HCT116 (cell line): Measurements from ENCODE around the gene GPR26. TPM values are rescaled to one million over a fixed set of nuclear protein-coding genes. Genes with fewer than 3 reads are reported as not detected.

Experiments
- ATAC-seq: fragments of 200-7000 bp; cut with Tn5 transposase; 2 replicates; pipeline ENCODE4 v1.9.1; 2020; ENCODE audit warnings: mild to moderate bottlenecking, moderate library complexity
- BruUV-seq: library from RNA; stranded (reverse); fragments of 400-500 nt; replicated peaks from 2 replicates; lab custom pipeline; 2021; lab: Mats Ljungman, UMichigan
- CTCF ChIA-PET: fragments of 300-600 bp; sonication (Branson Sonifier 250); formaldehyde crosslinking; loops from one replicate; lab custom pipeline; 2021; ENCODE audit warnings: antibody characterized with exemption; lab: Charles Lee
- POLR2A ChIA-PET: fragments of 300-600, 350-600 bp; sonication (Branson Sonifier 250); formaldehyde crosslinking; loops from one replicate; lab custom pipeline; 2021; ENCODE audit warnings: antibody characterized with exemption; lab: Charles Lee
- RAD21 ChIA-PET, 2 experiments: fragments of 300-600 bp; sonication (Branson Sonifier 250); formaldehyde crosslinking; loops; one replicate each; lab custom pipeline; 2023; ENCODE audit warnings: low total read pairs in 2 of 2; ENCODE audit not compliant: uncharacterized antibody in 2 of 2, unreplicated experiment in 2 of 2, low non-redundant PET in 1 of 2; lab: Charles Lee
- DNase-seq: peaks from one replicate; pipeline ENCODE4 v3.0.0-alpha.2; 2010; ENCODE audit warnings: low read depth, low spot score
- H2AFZ ChIP-seq: fragments of 200-600 bp; shearing (Covaris generic), sonication (generic); 2 replicates; pipeline ENCODE4 v1.6.1; 2017; ENCODE audit warnings: low read depth, mixed run types, mixed read lengths, antibody characterized with exemption, low read length; ENCODE audit not compliant: poor library complexity, severe bottlenecking
- H3K27ac ChIP-seq: 2 replicates; pipeline ENCODE4 v1.5.1; 2012; ENCODE audit warnings: low read depth, low read length
- H3K27me3 ChIP-seq: fragments of 200-600 bp; sonication (generic); 2 replicates; pipeline ENCODE4 v1.6.1; 2016; ENCODE audit warnings: mixed run types, low read length, mixed read lengths; ENCODE audit not compliant: insufficient read depth
- H3K36me3 ChIP-seq, 2 experiments: fragments of 200-500 bp in 1 of 2; fragments of 200-600 bp in 1 of 2; sonication (Bioruptor generic) in 1 of 2; sonication (generic) in 1 of 2; 2 replicates each; pipeline versions ENCODE4 v1.5.1 to v1.6.1; 2014 to 2016; ENCODE audit warnings: low read length in 2 of 2, inconsistent platforms in 1 of 2, mixed read lengths in 1 of 2, mixed run types in 1 of 2; ENCODE audit not compliant: insufficient read depth in 2 of 2, control insufficient read depth in 1 of 2
- H3K4me1 ChIP-seq, 2 experiments: fragments of 200-600 bp in 1 of 2; sonication (generic) in 1 of 2; 2 replicates each; pipeline versions ENCODE4 v1.5.1 to v1.6.1; 2012 to 2017; ENCODE audit warnings: low read length in 2 of 2, inconsistent platforms in 1 of 2, mild to moderate bottlenecking in 1 of 2, mixed read lengths in 1 of 2, mixed run types in 1 of 2, moderate library complexity in 1 of 2; ENCODE audit not compliant: insufficient read depth in 2 of 2, control insufficient read depth in 1 of 2
- H3K4me2 ChIP-seq: fragments of 200-600 bp; sonication (generic); 2 replicates; pipeline ENCODE4 v1.6.1; 2017; ENCODE audit warnings: mixed run types, low read length, mixed read lengths
- H3K4me3 ChIP-seq, 2 experiments: fragments of 200-600 bp in 1 of 2; sonication (generic) in 1 of 2; replicated peaks in 1 of 2; 2 replicates each; pipeline ENCODE4 v1.5.1; 2011 to 2016; ENCODE audit warnings: low read length in 2 of 2, control low read depth in 1 of 2, low read depth in 1 of 2, mild to moderate bottlenecking in 1 of 2, mixed read lengths in 1 of 2, mixed run types in 1 of 2
- H3K79me2 ChIP-seq: fragments of 200-600 bp; sonication (generic); 2 replicates; pipeline ENCODE4 v1.6.1; 2017; ENCODE audit warnings: mild to moderate bottlenecking, mixed run types, low read length, moderate library complexity, mixed read lengths; ENCODE audit not compliant: insufficient read depth
- H3K9ac ChIP-seq: fragments of 200-600 bp; sonication (generic); 2 replicates; pipeline ENCODE4 v1.6.1; 2016; ENCODE audit warnings: low read length, mixed read lengths
- H3K9me2 ChIP-seq: fragments of 200-600 bp; sonication (generic), shearing (Covaris generic); 2 replicates; pipeline ENCODE4 v1.6.1; 2017; ENCODE audit warnings: mixed run types, mild to moderate bottlenecking, moderate library complexity; ENCODE audit not compliant: insufficient read depth
- H3K9me3 ChIP-seq, 2 experiments: fragments of 200-500 bp in 1 of 2; fragments of 200-600 bp in 1 of 2; sonication (Bioruptor generic) in 1 of 2; sonication (generic) in 1 of 2; 2 replicates each; pipeline ENCODE4 v1.6.1; 2014 to 2017; ENCODE audit warnings: low read length in 2 of 2, mixed read lengths in 2 of 2, inconsistent platforms in 1 of 2, low read depth in 1 of 2, mild to moderate bottlenecking in 1 of 2, mixed run types in 1 of 2, moderate library complexity in 1 of 2; ENCODE audit not compliant: control insufficient read depth in 1 of 2, insufficient read depth in 1 of 2
- H4K20me1 ChIP-seq: fragments of 200-600 bp; sonication (generic), shearing (Covaris generic); 2 replicates; pipeline ENCODE4 v1.6.1; 2017; ENCODE audit warnings: mixed run types, mild to moderate bottlenecking, moderate library complexity; ENCODE audit not compliant: insufficient read depth
- EGR1 ChIP-seq: IDR thresholded peaks from 2 replicates; pipeline ENCODE4 v1.6.1; 2012; ENCODE audit warnings: low read depth
- ELF1 ChIP-seq: IDR thresholded peaks from 2 replicates; pipeline ENCODE4 v1.6.1; 2012; ENCODE audit warnings: low read depth, borderline replicate concordance
- POLR2AphosphoS5 ChIP-seq: IDR thresholded peaks from 2 replicates; pipeline ENCODE4 v1.6.1; 2011; ENCODE audit warnings: mild to moderate bottlenecking, low read depth, low read length, moderate library complexity
- RAD21 ChIP-seq: IDR thresholded peaks from 2 replicates; pipeline ENCODE4 v1.6.1; 2012; ENCODE audit warnings: low read depth, mild to moderate bottlenecking
- SIN3A ChIP-seq: IDR thresholded peaks from 2 replicates; pipeline ENCODE4 v1.6.1; 2012; ENCODE audit warnings: low read depth
- TCF7L2 ChIP-seq: IDR thresholded peaks from 2 replicates; pipeline ENCODE4 v1.7.0; 2011; ENCODE audit warnings: borderline replicate concordance, inconsistent platforms; ENCODE audit not compliant: insufficient read depth, insufficient read length; ENCODE audit errors: extremely low read depth
- ZFX ChIP-seq: fragments of 450-650 bp; IDR thresholded peaks from 2 replicates; pipeline ENCODE4 v1.6.1; 2017
- intact Hi-C: fragments of 100-400 bp; cut with micrococcal nuclease; formaldehyde crosslinking; loops from 2 replicates; pipeline ENCODE4 v1.10.0; 2022
- total RNA-seq: library from RNA; stranded (reverse); gene quantifications from one replicate; pipeline ENCODE4 v1.2.1, GENCODE V29; 2021; ENCODE audit not compliant: unreplicated experiment
- TF ChIP-seq, protein P1 (sequence below): IDR thresholded peaks from 2 replicates; pipeline ENCODE4 v1.6.1; 2012
- TF ChIP-seq, protein P2 (sequence below): IDR thresholded peaks from 2 replicates; pipeline ENCODE4 v1.6.1; 2012; ENCODE audit warnings: low read depth

GPR26 gene
- total RNA-seq, 1 experiment from 2014 or later = not detected

DNA sequence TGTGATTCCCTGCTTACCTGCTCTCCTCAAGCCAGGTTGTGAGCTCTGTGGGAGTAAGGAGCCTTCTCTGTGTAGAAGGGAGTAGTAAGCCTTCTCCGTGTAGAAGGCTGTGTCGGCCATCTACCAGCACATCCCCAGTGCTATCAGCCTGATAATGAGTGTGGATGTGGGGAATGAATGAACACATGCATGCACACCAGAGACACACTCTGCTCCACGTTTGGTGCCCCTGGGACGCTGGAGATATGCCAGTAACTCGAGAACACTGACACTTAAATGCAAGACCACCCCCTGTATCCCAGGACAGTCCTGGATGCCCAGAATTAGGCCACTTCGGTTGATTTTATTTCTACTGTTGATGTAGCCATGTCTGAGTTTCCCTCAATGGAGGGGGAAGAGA lies 21.1 kb upstream of the GPR26 start:
- H3K4me1 ChIP-seq = peaks cover 0 to 3% of the 10 kb centered on the region in 2 experiments; a peak in 2 of 4 replicates
- POLR2A ChIA-PET = no interaction called here
- ATAC-seq = no peak
- TF ChIP-seq, protein P1, sequence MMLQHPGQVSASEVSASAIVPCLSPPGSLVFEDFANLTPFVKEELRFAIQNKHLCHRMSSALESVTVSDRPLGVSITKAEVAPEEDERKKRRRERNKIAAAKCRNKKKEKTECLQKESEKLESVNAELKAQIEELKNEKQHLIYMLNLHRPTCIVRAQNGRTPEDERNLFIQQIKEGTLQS = no peak
- TF ChIP-seq TCF7L2 (no peak), ELF1 (no peak), SIN3A (no peak), RAD21 (no peak), POLR2AphosphoS5 (no peak), EGR1 (no peak), ZFX (no peak)
- TF ChIP-seq, protein P2, sequence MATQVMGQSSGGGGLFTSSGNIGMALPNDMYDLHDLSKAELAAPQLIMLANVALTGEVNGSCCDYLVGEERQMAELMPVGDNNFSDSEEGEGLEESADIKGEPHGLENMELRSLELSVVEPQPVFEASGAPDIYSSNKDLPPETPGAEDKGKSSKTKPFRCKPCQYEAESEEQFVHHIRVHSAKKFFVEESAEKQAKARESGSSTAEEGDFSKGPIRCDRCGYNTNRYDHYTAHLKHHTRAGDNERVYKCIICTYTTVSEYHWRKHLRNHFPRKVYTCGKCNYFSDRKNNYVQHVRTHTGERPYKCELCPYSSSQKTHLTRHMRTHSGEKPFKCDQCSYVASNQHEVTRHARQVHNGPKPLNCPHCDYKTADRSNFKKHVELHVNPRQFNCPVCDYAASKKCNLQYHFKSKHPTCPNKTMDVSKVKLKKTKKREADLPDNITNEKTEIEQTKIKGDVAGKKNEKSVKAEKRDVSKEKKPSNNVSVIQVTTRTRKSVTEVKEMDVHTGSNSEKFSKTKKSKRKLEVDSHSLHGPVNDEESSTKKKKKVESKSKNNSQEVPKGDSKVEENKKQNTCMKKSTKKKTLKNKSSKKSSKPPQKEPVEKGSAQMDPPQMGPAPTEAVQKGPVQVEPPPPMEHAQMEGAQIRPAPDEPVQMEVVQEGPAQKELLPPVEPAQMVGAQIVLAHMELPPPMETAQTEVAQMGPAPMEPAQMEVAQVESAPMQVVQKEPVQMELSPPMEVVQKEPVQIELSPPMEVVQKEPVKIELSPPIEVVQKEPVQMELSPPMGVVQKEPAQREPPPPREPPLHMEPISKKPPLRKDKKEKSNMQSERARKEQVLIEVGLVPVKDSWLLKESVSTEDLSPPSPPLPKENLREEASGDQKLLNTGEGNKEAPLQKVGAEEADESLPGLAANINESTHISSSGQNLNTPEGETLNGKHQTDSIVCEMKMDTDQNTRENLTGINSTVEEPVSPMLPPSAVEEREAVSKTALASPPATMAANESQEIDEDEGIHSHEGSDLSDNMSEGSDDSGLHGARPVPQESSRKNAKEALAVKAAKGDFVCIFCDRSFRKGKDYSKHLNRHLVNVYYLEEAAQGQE = no peak
- TF ChIP-seq, all 23 proteins: peak for 0
- intact Hi-C loops = loop anchor here (10.0 kb wide), 1 partner anchor 320 kb away; no protein-coding TSS in a partner anchor
- Histone ChIP-seq H3K9ac (no peak overlapping the region), H3K27ac (no peak overlapping the region), H3K9me2 (no peaks in the 10 kb centered on the region), H4K20me1 (no peaks in the 10 kb centered on the region), H3K9me3 (no peaks in the 10 kb centered on the region), H3K4me2 (no peak overlapping the region), H3K79me2 (no peaks in the 10 kb centered on the region), H3K27me3 (peaks cover 54% of the 10 kb centered on the region), H3K4me3 (no peak overlapping the region), H2AFZ (no peak overlapping the region), H3K36me3 (no peaks in the 10 kb centered on the region)
- BruUV-seq = no TSS peak
- RAD21 ChIA-PET = no interaction called here
- no peak for DNase-seq
- CTCF ChIA-PET = no interaction called here
